Measurements from ENCODE around the gene FOXP4. TPM values are rescaled to one million over a fixed set of nuclear protein-coding genes. Genes with fewer than 3 reads are reported as not detected.

The FOXP4 gene
- total and polyA plus RNA-seq, 2 of the 13 experiments (the other 11 are each of a cell fraction or from before 2014, with no cell fraction given), result 11.0 to 12.4 TPM

- TF ChIP-seq DMTF1 (CRISPR knock-in tag; IDR thresholded peaks at IDR 0.05) (0 out of 2 replicates have a peak, but pooled peaks have one; percentile 21), NFKBIZ (CRISPR knock-in tag; IDR thresholded peaks at IDR 0.05) (peak; percentile 81), ZNF232 (CRISPR knock-in tag; IDR thresholded peaks at IDR 0.05; ENCODE audit: borderline replicate concordance) (no peak), MTERF4 (CRISPR knock-in tag; IDR thresholded peaks at IDR 0.05) (no peak; the same call in 1 of the 2 replicates), ZNF430 (CRISPR knock-in tag; IDR thresholded peaks at IDR 0.05) (peak; percentile 50; the same call in 1 of the 2 replicates), ARID5B (CRISPR knock-in tag; IDR thresholded peaks at IDR 0.05) (peak; percentile 30; the same call in 1 of the 2 replicates), KDM1A (CRISPR knock-in tag; IDR thresholded peaks at IDR 0.05) (peak; percentile 51; the same call in 1 of the 2 replicates), MLX (CRISPR knock-in tag; IDR thresholded peaks at IDR 0.05) (0 out of 2 replicates have a peak, but pooled peaks have one; percentile 56), TCF7L2 (IDR thresholded peaks at IDR 0.05; ENCODE audit: low read depth, low read length) (no peak), KLF6 (CRISPR knock-in tag; IDR thresholded peaks at IDR 0.05) (peak; percentile 57; the same call in 1 of the 2 replicates), ZNF569 (CRISPR knock-in tag; IDR thresholded peaks at IDR 0.05; ENCODE audit: borderline replicate concordance) (no peak), ZNF337 (CRISPR knock-in tag; IDR thresholded peaks at IDR 0.05; ENCODE audit: borderline replicate concordance, low read depth) (no peak), AGO2 (optimal IDR thresholded peaks at IDR 0.05; ENCODE audit: low read depth, low read length) (no peak), MXD4 (CRISPR knock-in tag; IDR thresholded peaks at IDR 0.05) (0 out of 2 replicates have a peak, but pooled peaks have one; percentile 21), ZNF225 (CRISPR knock-in tag; IDR thresholded peaks at IDR 0.05) (no peak), ZEB1 (IDR thresholded peaks at IDR 0.05; ENCODE audit: insufficient replicate concordance, low read depth) (peak; percentile 72), NR2F6 (IDR thresholded peaks at IDR 0.05) (no peak), NR2F6 (CRISPR knock-in tag; IDR thresholded peaks at IDR 0.05) (peak; percentile 62; the same call in 1 of the 2 replicates), ARID4A (CRISPR knock-in tag; IDR thresholded peaks at IDR 0.05; ENCODE audit: borderline replicate concordance) (no peak)
Measured at GRCh38 chr6:41519305-41519744, 26.9 kb upstream of the FOXP4 start (continued).

Data from HepG2 (cell line).